GM21381 (cell line): Measurements from ENCODE around the gene DDC.
A peak's percentile ranks its signal among the peaks of the same experiment; 100 is the strongest.

ENCODE experiments used
- ATAC-seq: cut with Tn5 transposase; IDR thresholded peaks from one replicate; pipeline ENCODE4 v1.9.1; 2021; ENCODE audit warnings: mild to moderate bottlenecking, moderate library complexity; ENCODE audit not compliant: unreplicated experiment

Gene DDC

DNA sequence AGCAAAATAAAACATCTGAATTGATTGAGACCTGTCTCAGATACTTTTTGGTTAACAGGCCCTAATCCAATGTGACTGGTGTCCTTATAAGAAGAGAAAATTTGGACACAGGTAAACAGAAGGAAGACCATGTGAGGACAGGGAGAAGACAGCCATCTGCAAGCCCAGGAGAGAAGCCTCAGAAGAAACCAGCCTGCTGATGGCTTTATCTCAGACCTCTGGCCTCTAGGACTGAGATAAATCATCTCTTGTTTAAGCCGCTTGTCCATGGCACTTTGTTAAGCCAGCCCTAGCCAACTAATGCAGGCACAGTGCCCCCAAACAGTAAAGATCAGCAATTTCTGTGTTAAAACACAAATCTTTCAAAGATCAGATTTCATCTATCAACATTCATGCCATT lies 73.3 kb downstream of the DDC start:
- ATAC-seq = no peak

DNA sequence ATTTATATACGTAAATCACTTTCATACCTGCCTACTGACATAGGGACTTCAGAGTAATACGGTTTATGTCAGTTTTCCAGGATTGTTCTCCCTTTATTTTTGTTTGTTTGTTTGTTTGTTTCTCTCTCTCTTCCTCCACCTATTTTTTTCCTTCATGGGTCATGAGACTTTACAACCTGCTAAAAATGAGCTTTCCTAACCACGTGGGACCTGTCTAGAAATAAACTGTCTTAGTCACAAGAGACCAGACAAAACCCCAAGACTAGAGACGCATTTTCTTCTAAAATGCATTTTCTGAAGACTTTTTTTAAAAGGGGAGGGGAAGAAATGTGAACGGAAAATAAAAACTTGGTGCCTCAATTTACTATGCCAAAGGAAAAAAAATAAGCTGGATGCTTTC lies 74.0 kb downstream of the DDC start:
- ATAC-seq = no peak

DNA sequence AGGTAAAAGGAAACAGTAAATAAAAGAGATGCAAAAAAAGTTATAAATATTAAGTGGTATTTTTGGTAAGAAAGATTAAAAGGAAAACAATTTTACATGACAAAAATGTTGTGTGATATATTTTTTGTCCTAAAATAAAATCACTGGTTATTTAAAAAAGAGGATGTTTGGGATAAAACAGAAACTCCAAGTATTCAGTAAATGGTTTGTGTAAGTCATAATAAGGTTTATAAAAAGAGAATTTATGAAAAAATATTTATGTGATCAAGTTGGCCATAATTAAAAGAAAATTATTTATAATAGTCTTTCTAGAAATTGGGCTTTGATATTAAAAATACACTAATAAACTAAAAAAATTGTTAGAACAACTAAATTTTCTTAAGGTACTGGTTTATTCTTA lies 76.8 kb downstream of the DDC start:
- no peak for ATAC-seq

DNA sequence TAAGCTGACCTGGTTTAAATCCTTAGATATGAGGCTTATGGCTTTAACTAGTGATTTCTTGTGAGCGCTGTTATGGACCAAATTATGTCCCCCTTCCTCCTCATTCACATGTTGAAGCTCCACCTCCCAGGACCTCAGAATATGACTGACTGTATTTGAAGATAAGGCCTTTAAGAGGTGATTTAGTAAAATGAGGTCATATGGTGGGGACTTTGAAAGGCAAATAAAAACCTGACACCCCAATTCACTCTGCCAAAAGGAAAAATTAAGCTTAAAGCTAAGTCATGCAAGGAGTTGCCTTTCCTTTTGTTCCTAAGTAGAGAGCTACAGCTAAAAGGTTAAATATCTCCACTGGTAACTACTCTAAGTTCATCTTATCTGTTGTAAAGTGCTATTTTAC lies 78.7 kb downstream of the DDC start:
- no peak for ATAC-seq

DNA sequence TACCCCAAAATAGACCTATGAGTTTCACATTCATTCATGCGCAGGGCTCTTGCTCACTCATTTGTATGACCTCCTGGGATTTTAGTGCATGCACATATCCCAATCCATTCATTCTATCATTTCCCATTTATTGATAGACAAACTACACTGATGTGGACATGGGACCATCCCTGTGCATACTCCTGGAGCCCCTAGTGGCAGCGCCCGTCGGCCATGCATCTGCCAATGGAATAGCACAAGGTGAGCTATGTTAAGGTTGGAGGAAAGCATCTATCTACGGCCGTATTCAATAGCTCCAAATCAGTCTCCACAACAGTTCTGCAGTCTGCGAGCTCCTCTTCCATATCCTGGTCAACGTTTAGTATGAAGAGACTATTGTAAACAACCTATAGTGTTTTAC lies 83.3 kb downstream of the DDC start:
- ATAC-seq = no peak

DNA sequence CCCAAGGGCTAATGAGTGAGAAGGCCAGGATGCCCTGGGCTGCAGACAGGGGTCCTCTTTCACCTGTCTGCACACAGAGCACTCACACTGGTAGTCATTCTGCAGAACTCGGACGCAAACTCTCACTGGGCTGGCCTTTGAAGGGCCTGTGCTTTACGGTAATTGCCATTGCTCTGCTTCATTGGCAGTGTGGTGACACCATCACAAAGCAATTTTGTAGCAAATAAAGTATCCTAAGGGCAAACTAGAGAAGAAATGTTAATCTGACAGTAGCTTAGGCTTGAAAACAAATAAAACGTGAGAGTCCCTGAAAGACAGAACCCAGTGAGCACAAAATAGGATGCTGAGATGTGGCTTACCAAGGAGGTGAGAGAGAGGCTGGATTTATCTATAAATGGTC lies 84.4 kb downstream of the DDC start:
- no peak for ATAC-seq

DNA sequence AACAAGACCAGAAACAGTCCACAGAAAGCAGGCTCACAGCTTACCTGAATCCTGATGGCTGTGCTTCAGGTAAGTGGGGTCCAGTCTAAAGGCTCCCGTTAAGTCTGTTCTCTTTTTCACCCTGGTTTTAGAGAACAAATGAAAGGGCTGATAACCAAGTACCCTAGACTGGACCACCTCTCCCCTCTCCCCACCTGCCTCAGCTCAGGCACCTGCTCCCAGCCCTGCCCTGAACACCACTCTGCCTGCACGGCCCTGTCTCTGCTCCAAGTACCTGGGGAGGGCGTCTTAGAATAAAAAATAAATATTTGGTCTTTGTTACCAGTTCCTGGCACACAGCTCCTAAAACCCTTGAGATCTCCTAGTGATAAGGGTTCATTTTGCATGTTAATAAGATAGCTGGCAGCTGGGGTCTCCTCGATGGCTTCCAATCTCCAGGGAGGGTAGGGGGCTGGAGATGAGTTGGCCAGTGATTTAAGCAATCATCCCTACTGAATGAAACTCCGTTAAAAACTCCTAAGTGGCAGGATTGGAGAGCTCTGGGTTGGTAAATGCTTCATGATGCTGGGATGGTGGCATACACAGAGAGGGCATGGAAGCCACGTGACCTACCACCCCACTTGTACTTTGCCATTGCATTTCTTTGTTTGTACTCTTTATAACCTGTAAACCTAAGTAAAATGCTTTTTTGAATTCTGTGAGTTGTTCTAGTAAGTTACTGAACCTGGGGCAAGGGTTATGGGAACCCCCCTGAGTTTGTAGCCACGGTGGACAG lies 85.3 kb downstream of the DDC start:
- no peak for ATAC-seq

DNA sequence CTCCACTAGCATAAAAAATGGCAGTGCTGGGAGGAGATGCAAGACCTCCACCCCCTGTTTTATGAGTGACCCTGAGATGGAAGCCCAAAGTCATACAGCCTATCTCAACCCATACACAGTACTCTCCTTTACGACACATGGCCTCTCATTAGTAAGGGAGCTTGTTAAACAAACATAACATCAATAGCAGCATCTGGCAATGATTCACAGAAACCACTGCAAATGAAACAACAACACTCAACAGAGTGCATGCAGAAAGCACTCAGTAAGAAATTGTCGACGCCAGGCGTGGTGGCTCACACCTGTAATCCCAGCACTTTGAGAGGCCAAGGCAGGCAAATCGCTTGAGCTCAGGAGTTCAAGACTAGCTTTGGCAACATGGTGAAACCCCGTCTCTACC lies 87.6 kb downstream of the DDC start:
- ATAC-seq = no peak

DNA sequence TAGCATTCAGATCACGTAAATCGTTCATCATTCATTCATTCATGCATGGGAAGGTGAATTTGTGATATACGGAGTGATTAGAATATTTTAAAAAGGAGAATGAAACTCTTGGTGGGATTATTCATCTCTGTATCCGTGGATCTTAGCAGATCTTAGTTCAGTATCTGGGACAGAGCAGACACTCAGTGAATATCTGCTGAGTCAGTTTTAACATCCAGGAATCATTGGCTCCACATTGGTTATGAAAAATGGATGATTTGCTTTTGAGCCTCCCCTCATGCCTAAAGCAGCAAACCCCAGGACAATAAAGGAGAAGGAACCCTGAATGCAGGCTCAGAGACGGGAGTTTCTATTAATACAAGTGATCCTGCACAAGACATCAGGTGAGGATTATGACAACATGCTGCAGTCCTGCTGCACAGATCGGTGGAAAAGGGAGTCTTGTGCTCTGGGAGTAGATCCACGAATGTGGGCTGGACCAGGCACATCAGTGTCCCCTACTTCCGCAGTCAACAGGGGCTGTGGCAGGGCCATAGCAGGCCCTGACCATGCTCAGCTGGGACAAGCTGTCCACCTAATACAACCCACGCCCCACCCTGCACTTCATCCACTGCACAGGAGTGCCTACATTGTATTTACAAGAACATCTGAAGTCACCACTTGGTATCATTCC lies 88.1 kb downstream of the DDC start:
- ATAC-seq = no peak

DNA sequence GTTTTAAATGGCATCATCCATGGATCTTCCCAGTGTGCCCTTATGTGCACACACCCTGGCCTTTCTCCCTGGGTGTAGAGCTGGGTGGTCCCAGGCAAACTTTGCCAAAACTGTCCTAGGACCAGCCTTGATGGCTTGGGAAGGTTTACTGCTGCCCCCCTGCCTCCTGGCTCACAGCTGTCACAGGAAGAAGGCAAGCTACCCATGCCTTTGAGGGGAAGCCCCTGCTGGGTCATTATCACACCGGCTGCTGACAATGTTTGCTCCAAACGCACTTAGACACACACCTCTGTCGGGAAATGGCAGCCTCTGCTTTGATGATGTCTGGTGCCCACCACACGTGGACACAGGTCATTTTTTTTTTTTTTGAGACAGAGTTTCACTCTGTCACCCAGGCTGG lies 89.9 kb downstream of the DDC start:
- no peak for ATAC-seq

DNA sequence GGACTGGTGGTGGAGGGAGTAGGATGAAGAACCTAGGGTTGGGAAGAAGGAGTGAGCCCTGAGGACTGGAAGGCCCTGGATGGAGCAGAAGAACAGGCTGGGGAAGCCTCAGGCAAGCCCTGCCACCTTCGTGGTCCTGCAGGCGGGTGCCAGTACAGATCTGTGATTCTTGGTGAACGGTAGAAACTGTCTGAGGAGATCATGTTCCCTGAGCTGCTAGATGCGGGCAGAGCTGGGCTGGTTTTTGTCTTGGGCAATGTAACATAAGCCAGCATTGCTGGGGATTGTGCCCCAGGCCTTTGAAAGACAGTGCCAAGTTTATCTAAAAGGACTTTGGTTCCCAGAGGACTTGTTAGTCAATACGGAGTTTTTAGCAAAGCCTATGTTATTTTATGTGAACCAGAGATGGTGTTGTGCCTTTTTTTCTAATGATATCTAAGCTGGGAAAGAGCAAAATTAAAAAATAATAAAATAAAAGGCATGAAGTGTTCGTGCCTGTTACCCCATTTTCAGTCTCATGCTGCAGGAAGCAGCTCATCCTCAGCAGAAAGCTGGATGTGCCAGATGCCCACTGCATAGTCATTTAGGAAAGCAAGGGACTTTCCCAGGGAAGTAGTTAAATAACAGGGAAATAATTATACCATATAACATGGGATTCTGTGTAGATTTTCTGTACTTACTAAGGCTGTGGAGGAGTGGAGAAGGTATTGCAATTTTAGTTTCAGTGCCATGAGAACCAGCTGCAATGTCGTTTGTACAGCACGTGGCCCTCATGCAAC lies 90.6 kb downstream of the DDC start:
- no peak for ATAC-seq

DNA sequence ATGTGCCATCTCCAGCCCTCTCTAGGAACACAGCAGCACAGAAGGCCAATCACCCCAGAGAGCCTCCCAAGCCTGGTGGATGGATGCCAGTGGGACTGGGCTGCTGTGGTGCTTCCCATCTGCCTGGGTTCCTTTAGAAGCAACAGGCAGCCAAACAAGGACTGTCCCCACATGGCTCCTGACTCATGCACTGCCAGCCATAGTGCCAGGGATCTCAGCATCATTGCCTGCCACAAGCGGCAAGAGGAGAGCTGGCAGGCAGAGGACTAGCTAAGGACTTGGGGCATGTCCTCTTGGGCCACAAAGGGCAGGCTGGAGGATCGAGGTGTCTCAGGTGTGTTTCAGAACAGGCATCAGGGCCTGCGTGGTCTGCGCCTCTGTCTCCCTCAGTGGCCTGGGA lies 91.7 kb downstream of the DDC start:
- ATAC-seq = no peak

DNA sequence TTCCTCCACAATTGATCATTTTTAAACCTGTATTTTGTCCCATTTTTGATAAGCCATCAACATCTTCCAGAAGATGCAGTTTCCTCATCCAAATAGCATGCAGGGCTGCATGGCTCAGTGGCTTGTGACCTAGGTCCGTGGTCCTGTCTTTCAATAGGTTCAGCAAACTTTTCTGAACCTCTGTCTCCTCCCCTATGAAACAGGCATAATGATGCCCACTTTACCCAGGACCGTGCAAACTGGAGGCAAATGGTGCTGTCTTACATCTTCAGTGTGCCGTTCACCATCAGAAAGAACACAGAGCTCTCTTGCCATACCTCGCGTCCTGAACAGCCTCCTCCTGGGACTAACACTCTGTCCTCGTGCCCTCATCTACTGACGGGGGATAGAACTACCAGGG lies 92.8 kb downstream of the DDC start:
- ATAC-seq = no peak

DNA sequence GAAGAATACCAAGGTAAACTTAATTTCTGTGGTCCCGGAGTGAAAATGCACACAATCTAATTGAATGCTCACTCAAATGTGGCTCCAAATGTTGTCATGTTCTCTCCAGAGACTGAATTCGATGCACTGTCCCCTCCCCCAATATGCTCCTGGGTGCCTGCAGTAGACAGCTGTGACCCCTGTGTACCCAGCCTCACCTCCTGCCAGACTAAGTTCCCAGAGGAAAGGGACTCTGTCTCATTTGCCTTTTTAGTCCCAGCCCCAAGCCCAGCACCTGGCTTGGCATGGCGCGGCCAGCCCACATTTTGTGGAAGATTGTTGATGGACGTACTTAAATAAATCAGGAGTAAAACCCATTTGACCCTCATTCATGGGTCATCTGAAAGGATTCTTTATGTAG lies 93.2 kb downstream of the DDC start:
- no peak for ATAC-seq

DNA sequence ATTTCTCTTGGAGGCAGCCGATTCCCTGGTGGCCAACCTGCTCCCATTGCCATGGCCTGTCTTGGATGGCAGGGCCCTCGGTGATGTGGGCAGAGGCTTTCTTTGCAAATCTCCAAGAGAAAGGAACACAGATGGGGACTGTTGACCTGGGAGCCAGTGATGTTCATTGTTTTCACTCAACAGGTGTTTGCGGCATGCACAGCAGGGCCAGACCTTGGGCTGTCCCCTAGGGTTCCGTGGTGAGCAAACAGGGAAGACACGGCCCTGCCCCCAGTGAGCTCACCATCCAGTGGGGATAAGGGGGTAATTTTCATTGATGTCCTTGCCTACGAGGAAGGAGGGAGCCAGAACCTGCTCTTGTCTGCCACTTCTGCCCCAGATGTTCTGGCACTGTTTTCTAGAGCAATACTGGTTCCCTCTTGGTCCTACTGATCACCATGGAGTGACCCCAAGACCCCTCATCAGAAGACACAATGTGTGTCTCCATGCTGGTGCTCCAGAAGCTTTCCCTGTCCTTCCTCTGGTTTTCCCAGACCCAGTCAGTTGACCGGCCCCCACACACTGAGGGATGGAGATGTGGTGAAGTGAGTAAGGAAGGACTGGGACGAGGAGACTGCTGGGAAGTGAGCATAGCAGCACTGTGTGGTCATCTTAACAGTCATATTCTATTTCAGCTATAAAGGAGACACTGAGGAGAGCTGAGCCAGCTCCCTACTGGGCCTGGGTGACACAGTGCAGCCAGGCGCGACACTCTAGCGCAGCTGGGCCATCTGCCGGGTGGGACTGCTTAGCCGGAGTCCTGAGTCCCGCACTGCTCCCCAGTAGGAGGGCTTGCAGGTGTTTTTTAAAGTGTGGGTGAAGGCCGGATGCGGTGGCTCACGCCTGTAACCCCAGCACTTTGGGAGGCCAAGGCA lies 94.7 kb downstream of the DDC start:
- ATAC-seq = no peak

DNA sequence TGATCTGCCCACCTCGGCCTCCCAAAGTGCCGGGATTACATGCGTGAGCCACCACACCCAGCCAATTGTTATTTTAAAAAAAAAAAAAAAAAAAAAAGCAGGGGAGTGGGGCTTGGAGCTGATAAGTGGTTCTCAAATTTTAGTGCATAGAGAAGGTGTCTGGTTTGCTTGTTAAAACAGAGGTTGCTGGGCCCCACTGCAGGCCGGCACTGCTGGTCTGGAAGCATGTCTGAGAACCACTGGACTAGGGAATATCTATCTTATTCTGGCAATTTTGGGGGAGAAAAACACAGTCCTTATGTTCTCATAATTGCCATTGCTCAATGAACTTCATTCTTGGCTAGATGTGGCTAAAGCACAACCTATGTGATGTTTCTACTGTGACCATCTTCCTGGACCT lies 96.0 kb downstream of the DDC start:
- no peak for ATAC-seq

DNA sequence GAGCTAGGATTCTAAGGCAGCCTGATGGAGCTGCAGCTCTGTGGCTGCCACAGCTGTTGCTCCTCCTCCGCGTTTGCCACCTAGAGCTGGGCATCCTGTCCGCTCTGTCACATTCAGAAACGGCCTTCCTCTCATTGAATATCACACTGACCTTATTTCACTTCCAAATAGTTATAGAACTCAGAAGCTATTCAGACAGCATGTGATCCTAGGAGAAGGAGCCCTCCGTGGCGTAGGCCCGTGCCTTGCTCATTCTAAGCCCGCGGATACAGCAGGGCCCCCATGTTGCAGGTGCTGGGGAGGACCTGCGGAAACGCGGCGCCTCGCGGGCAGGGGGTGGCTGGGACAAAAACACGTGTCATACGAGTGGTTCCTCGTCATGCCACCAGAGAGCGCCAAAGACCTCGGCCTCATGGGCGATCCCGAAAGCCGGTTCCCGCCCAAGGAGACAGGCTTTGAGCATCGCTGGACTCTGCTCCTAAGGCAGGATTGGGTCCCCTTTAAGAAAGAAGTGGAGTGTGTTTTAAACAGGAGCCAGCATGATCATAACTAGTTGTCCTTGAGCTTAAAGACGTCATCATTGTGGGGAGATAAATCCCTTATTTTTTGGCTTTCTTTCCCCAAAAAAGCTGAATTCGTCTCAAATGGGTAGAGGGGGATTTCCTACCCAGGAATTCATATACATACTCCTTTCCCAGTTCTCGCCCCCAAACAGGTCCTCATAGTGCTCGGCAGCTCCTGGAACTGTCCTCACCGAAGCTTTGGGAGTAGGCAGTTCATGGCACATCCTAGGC lies 97.2 kb downstream of the DDC start:
- peak; percentile 96 for ATAC-seq

DNA sequence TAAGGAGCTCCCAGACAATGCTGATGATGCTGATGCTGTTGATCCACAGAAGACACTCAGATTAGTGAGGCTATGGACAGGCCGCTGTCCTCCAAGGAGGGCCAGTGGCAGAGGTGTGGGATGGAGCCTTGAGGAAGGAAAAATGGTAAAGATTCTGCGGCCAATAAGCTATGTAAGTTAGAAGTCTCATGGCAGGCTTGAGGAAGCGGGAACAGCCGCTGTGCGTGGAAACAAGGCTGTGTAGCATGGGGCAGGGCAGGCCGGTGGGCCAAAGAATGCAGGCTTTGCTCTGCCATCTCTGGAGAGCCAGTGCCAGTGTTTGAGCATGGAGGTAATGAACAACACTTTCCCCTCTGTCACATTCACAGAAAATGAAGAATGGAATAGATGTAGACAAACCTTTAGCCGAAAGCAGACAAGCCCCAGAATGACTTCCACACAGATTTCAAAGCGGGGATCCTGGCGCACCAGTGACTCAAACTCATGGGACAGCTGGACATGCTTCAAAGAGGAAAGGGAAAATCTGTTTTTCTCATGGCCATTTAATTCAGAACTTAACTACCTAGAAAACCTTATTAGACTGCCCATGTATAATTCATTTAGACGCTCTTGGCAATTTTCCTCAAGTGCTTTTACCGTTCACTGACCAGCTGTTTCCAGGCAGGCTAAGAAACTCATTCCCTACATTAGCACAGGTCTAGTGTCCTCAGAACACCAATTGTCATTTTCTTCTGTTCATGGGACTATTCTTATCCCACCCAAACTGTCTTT lies 98.2 kb downstream of the DDC start:
- ATAC-seq = no peak

DNA sequence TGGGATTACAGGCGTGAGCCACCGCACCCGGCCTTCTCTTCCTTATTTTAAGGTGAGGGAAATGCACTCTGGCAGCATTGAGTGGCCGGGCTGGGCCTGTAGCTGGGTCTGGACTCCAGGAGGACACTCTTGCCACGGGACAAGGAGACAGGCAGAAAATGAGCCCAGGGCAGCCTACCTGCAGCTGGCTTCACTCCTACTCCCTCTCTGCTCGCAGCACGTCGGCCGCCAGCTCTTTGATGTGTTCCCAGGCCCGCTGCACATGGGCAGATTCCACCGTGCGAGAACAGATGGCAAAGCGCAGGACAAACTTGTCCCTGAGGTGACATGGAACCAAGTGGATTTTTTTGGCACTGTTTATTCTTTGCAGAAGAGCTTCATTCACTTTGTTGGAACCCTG lies 102.2 kb downstream of the DDC start:
- no peak for ATAC-seq
